RWPE1 (cell line): ENCODE measurements around the gene LGI4.
A peak's percentile ranks its signal among the peaks of the same experiment; 100 is the strongest.
"Not testable (repeated sequence)": the region's sequence is repeated elsewhere in the genome, so short reads cannot be mapped to it uniquely, and the experiment has no call there.

Source experiments
- CTCF ChIA-PET: fragments of 350-600 bp; sonication (Branson Sonifier 250); formaldehyde crosslinking; extraction: SDS; loops from one replicate; lab custom pipeline; 2021; lab: Yijun Ruan, JAX
- POLR2A ChIA-PET: fragments of 400-600 bp; formaldehyde crosslinking; extraction: SDS; loops from one replicate; lab custom pipeline; 2020; ENCODE audit warnings: antibody characterized with exemption; ENCODE audit not compliant: low non-redundant PET; lab: Yijun Ruan, JAX
- DNase-seq: peaks from one replicate; pipeline ENCODE4 v3.0.0; 2012; ENCODE audit warnings: low spot score
- H3K27ac ChIP-seq: fragments of 450-650 bp; 2 replicates; pipeline ENCODE4 v1.5.1; 2017
- TF ChIP-seq, protein P1 (sequence below): fragments of 450-650 bp; conservative IDR thresholded peaks from 2 replicates; pipeline ENCODE4 v1.5.1; 2017; ENCODE audit warnings: low read depth, mild to moderate bottlenecking

The LGI4 gene

DNA sequence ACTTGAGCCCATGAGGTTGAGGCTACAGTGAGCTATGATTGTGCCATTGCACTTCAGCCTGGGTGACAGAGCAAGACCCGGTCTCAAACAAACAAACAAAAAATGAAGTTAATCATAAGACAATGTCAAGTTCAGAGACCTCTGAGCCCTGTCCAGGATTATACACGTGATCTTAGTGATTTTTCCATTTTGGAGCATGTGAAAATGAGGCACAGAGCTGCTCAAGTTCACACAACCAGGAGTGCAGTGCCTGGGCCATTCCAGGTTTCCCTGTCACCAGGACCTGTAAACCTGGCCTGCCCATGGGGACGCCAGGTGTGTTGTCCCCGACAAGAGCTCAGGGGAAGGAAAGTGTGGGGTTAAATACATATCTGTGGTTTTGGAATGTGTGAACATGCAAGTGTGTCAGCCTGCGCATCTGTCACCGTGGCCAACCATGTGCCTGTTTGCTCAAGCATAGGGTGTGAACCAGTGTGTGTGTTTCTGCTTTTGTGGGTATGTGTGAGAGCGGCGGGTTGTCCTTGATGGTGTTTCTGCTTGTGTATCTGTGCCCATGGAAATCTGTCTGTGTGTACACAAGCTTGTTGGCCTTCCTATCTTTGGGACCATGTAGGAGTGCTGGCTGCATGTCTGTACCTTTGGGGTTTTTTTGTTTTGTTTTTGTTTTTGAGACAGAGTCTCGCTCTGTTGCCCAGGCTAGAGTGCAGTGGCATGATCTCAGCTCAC is 2.3 kb upstream of the LGI4 start:
- POLR2A ChIA-PET: no interaction called here
- TF ChIP-seq, protein P1, sequence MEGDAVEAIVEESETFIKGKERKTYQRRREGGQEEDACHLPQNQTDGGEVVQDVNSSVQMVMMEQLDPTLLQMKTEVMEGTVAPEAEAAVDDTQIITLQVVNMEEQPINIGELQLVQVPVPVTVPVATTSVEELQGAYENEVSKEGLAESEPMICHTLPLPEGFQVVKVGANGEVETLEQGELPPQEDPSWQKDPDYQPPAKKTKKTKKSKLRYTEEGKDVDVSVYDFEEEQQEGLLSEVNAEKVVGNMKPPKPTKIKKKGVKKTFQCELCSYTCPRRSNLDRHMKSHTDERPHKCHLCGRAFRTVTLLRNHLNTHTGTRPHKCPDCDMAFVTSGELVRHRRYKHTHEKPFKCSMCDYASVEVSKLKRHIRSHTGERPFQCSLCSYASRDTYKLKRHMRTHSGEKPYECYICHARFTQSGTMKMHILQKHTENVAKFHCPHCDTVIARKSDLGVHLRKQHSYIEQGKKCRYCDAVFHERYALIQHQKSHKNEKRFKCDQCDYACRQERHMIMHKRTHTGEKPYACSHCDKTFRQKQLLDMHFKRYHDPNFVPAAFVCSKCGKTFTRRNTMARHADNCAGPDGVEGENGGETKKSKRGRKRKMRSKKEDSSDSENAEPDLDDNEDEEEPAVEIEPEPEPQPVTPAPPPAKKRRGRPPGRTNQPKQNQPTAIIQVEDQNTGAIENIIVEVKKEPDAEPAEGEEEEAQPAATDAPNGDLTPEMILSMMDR: no peak
- peak overlapping the region; percentile 29 for H3K27ac ChIP-seq
- CTCF ChIA-PET: interaction anchor here (1.2 to 5.8 kb wide), 4 partner anchors 21 to 93 kb away, joined by 5 to 42 read pairs (median 24); partner anchors contain the start of gene FXYD3
- DNase-seq: no peak

DNA sequence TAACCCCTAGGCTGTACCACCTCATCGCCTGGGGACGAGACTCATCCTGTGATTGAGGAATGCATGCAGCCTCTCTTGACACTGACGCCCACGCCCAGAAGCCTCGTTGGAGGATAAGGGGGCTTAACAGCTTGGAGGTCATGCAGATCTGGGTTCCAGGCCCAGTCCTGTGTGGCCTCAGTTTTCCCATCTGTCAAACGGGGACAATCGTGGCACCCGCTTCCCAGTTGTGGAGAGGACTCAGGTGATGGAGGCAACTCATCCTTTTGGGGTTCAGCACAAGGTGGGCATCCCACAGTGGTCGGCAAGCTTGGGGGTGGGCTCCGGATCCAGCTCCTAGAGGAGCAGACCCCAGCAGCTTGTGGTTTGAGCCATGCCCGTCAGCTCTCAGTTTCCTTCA is 1.4 kb upstream of the LGI4 start:
- POLR2A ChIA-PET: no interaction called here
- CTCF ChIA-PET: interaction anchor here (0.6 to 5.8 kb wide), 9 partner anchors 9 to 102 kb away, joined by 3 to 42 read pairs (median 4); partner anchors contain the start of gene FXYD3
- H3K27ac ChIP-seq: peak overlapping the region; percentile 29; the same call in 1 of the 2 replicates
- TF ChIP-seq, protein P1: no peak
- DNase-seq: no peak

DNA sequence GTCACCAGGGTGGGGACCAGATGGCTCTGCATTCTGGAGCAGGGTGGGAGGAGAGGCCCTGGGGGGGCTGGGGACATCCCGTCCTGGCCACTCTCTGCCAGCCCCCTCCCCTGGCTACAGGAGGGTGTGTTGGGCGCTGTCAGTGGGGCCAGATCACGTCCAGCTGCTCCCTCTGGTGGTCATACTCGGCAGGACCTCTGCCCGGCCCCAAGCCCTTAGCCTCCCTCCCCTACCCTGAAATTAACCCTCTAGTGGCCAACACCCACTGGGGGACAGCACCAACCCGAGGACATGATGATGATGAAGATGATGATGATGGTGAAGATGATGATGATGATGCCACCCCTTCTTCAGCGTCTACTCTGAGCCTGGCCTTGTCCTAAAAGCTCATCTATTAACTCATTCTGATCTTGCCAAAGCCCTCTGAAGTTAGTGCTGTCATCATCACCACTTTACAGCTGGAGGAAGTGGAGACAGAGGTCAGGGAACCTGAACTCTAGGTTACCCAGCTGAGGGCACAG is 590 bp upstream of the LGI4 start:
- H3K27ac ChIP-seq: 0 out of 2 replicates have a peak overlapping the region, but pooled peaks have one; percentile 17
- DNase-seq: peak; percentile 77
- TF ChIP-seq, protein P1: peak; percentile 88
- CTCF ChIA-PET: interaction anchor here (0.6 to 5.8 kb wide), 14 partner anchors 9 to 505 kb away, joined by 3 to 42 read pairs (median 3); partner anchors contain the start of gene FXYD3
- POLR2A ChIA-PET: interaction anchor here (0.6 kb wide), 1 partner anchor 15 kb away, joined by 3 read pairs; no protein-coding TSS in a partner anchor

DNA sequence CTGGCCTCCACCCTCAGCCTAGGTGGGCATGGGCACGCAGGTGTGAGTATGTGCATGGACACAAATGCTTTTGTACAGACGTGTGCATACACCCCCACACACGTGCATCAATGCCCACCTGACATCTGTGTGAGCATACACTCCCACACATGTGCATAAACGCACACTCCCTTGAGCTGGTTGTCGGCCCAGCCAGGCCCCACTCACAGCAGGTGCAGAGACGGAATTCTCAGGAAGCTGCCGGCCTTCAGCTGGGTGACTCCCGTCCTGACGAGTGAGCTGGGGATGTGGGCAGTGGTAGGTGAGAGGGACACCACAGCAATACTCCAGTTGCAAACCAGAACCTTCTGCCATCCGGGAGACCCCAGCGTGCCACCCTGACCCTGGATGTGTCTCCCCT is 1.0 kb downstream of the LGI4 start:
- ChIA-PET CTCF (interaction anchor here (0.6 to 5.8 kb wide), 4 partner anchors 14 to 90 kb away, joined by 3 to 42 read pairs (median 20); partner anchors contain the start of gene FXYD3), POLR2A (interaction anchor here (1.2 kb wide), 1 partner anchor 9 kb away, joined by 3 read pairs; no protein-coding TSS in a partner anchor)
- 0 out of 2 replicates have a peak overlapping the region, but pooled peaks have one; percentile 17 for H3K27ac ChIP-seq
- no peak for DNase-seq
- TF ChIP-seq, protein P1: no peak

DNA sequence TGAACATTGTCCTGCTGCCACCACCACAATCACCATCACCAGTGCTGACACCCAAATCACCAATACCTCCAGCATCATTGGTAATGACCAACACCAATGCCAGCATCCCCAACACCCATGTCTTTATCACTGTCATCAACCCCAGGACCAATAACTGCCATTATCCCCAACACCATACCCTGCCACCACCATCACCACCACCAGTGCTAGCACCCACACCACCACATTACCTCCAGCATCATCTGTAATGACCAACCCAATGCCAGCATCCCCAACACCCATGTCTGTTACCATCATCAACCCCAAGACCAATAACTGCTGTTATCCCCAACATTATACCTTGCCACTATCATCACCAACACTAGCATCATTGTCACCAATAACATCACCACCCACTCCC is 2.6 kb downstream of the LGI4 start:
- TF ChIP-seq, protein P1: no peak
- no peak overlapping the region for H3K27ac ChIP-seq
- ChIA-PET CTCF (no interaction called here), POLR2A (no interaction called here)
- DNase-seq: no peak

DNA sequence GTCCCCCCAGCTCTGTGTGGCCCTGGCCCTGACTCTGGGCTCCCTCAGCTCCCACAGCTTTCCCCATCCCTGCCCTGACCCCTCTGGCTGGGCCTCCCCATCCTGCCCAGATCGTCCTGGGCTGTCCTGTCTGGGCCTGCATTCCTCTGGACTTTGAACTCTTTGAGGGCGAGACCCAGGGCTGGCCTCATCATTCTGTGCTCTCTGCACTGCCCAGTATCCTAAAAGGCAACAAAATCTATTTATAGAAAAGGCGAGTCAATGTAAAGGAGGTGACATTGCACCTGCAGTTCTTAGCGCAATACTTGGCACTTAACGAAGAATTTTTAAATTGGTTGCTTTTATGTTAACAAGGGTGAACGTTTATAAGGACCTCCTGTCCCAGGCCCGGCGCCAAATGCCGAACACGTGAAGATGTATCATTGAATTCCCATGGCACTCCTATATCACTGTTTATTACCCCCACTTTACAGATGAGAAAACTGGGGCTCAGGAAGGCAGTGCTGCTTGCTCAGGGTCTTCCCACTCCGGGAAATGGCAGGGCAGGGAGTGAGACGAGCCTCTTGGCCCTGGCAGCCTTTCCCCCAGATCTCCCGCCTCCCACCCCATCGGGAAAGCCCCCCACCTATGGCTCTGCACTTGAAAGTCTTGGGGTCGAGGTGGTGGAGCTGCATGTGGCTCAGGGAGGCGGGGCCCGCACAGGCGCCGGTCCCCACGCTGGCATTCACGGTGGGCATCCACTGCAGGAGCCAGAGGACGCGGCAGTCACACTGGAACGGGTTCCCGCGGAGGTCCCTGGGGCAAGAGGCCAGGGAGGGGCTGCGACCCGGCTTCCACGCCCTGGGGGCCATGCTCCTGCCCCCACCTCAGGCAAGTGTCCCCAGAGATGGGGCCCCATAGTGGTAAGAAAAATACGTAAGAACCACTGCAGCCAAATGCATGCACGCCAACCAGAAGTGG is 3.8 kb downstream of the LGI4 start:
- ChIA-PET CTCF (interaction anchor here (0.6 kb wide), 1 partner anchor 64 kb away, joined by 6 read pairs; no protein-coding TSS in a partner anchor), POLR2A (no interaction called here)
- DNase-seq: no peak
- TF ChIP-seq, protein P1: no peak
- H3K27ac ChIP-seq: peak overlapping the region; percentile 65

DNA sequence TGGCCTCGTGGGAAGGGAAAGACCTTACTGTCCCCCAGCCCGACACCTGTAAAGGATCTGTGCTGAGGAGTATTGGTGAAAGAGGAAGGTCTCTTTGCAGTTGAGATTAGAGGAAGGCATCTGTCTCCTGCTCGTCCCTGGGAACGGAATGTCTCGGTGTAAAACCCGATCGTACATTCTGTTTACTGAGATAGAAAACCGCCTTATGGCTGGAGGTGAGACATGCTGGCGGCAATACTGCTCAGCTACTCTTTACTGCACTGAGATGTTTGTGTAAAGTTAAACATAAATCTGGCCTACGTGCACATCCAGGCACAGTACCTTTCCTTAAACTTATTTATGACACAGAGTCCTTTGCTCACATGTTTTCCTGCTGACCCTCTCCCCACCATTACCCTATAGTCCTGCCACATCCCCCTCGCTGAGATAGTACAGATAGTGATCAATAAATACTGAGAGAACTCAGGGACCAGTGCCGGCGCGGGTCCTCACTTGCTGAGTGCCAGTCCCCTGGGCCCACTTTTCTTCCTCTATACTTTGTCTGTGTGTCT is 5.1 kb downstream of the LGI4 start:
- peak overlapping the region; percentile 65 for H3K27ac ChIP-seq
- CTCF ChIA-PET: interaction anchor here (0.5 kb wide), 1 partner anchor 85 kb away, joined by 3 read pairs; no protein-coding TSS in a partner anchor
- POLR2A ChIA-PET: not testable (repeated sequence)

More for the DNA sequence above, 5.1 kb downstream of the LGI4 start:
- not testable (repeated sequence) for DNase-seq
